HG03520 (cell line): ENCODE data around the gene TGFA.

Experiments
- ATAC-seq: cut with Tn5 transposase; IDR thresholded peaks from one replicate; pipeline ENCODE4 v1.9.1; 2021; ENCODE audit warnings: mild to moderate bottlenecking, moderate library complexity; ENCODE audit not compliant: unreplicated experiment

Gene TGFA

GRCh38 chr2:70553334-70553583 is 367 bp downstream of the TGFA start:
- peak; percentile 16 for ATAC-seq

- no peak for ATAC-seq
Measured at GRCh38 chr2:70552501-70553333, 909 bp downstream of the TGFA start.

- ATAC-seq = no peak
Measured at GRCh38 chr2:70551167-70551566, 2.5 kb downstream of the TGFA start.

- ATAC-seq = no peak
Measured at GRCh38 chr2:70549962-70550361, 3.7 kb downstream of the TGFA start.

DNA sequence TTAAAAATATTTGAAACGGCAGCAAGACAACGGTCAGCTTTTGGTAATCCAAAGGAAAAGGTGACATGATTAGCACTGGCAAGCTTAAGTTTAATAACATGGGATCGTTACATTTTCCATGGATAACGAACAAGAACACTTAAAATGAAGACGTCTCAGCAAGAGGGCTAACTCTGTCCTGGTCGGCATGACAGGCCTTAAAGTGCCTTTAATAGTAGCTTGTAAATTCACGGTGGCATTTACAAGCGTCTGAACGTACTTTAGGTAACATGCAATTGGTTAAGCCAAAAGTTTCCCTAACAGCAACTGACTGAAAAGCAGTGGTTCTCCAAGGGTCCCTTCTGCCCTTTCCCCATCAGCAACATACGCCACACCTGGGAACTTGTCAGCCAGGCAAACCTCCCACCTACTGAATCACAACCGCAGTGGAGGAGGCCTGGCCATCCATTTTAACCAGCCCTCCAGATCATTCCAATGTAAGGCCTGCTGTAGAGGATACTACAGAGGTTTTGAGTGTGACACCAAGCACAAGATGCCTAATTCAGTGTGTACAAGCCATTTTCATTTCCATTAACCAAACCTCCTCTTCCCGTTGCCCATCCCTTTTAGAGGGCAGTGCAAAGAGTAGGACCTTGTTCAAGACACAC is 4.4 kb downstream of the TGFA start:
- ATAC-seq = no peak

DNA sequence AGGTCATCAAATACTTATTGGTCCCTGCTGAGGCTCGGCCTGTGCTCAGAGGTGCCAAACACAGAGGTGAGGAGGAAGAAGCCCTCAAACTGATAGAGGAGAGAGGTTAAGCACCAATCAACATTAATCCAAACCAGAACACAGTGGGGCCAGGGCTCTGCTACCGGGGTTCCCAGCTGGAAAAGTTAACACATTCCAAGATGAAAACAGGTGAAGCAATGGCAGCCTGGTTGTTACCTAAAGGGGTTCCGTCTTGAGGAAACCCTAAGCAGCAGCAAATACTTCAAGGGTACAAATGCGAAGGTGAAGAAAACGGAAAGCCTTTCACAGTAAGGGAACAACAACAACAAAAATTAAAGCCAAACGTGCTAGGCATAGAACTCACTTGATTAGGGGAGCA is 5.4 kb downstream of the TGFA start:
- ATAC-seq = no peak

DNA sequence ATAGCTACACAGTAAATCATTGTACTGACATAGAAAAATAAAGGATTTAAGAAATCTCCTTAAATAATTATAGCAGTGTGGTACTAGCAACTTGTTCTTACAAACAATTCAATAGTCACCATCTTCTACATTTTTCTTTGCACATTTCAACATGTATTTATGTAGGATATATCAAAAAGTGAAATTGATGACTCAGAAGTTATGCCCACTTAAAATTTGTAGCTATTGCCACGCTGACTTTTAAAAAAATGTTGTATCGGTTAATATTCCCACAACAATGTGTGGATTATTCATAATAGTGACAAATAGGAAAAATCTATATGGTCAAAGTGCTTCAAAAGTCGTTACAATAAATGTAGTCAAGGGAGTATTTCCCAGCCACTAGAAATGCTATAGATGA is 6.7 kb downstream of the TGFA start:
- ATAC-seq = no peak

DNA sequence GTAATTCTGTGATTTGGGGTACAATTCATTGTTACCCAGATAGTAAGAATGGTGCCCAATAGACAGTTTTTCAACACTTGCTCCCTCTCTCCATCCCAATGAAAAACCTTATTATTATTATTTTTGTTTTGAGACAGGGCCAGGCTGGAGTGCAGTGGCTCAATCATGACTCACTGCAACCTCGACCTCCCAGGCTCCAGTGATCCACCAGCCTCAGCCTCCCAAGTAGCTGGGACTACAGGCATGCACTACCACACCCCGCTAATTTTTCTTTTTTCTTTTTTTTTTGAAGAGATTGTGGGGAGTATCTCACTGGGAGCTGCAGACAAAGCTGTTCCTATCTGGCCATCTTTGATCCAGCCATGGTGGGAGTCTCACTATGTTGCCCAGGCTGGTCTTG is 7.2 kb downstream of the TGFA start:
- ATAC-seq = no peak

DNA sequence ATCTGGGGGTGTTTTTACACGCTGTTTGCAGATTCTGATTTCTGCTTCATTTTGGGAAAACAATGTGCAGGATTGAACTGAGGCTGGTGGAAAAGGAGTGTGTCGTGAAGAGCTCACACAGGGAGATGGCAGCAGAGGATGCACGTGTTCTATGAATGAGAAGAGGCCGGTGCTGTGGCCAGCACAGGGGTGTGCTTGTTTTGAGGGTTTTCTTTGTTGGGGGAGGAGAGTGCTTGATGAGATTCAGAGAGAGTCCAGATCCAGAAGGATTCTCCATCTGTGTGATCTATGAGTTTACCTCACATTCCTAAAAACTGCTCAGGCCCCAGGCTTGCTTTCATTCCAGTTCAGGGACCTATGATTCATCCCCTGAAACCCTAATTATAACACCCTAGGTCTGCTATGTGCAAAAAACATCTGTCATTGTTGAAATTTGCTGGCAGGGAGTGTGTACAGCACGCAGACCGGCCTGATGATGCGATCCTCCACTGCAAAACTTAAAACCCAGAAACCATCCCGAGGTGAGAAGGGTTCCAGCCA is 12.1 kb downstream of the TGFA start:
- ATAC-seq = no peak

DNA sequence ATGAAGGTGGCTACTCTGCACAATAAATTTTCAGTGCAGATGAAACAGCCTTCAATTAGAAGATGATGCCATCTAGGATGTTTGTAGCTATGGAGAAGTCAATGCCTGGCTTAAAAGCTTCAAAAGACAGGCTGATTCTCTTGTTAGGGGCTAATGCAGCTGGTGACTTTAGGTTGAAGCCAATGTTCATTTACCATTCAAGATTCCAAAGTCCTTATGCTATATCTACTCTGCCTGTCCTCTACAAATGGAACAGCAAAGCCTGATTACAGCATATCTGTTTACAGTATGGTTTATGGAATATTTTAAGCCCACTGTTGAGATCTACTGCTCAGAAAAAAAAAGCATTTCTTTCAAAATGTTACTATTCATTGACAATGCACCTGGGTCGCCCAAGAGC is 15.8 kb downstream of the TGFA start:
- no peak for ATAC-seq

GRCh38 chr2:70536517-70537055 is 17.0 kb downstream of the TGFA start:
- ATAC-seq = no peak

DNA sequence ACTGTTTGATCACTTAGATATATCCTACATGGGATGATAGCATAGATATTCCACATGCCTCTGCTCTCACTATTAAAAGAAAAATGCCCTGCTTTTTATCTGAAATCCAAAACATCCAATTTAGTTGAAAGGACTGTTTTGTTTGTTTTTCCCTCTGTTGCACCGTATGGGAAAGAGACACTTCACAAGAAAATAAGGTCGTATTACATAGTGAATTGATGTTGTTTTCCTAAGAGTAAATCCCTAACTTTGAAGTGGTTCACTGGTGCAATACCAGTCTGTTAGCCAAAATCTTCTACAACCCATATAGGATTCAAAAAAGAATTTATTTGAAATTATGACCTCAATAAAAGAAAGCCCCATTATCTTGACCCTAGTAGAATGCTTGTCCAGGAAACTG is 18.1 kb downstream of the TGFA start:
- no peak for ATAC-seq

GRCh38 chr2:70534183-70534836 is 19.3 kb downstream of the TGFA start:
- ATAC-seq = no peak

DNA sequence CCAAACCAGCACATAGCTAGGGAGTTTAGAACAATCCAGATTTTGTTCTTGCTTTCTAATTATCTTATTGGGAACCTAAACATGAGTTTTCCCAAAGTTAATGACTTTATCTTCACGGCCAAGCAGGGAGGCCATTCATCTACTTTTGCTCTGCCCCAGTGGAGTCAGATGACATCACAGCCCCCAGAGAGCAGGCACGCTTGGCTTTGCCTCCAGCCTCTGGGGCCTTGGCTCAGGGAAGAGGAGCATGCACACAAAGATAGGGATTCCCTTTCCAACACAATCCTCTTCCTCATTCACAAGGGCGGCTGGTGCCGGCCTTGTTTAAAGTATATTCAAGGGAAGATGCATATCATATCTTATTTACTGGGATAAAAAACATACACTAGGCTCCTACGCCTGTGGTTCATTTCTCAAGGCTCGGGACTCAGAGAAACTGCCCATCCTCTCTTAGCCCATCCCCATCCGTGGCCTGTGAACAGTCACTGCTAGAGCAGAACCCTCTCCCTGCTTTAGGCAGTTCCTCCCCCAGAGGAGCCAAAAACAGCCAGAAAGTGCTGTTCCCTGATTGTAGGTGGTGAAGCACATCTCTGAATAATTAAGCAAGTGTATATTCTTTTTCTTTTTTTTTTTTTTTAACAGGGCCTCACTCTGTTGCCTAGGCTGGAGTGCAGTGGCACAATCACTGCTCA is 21.2 kb downstream of the TGFA start:
- ATAC-seq = no peak

DNA sequence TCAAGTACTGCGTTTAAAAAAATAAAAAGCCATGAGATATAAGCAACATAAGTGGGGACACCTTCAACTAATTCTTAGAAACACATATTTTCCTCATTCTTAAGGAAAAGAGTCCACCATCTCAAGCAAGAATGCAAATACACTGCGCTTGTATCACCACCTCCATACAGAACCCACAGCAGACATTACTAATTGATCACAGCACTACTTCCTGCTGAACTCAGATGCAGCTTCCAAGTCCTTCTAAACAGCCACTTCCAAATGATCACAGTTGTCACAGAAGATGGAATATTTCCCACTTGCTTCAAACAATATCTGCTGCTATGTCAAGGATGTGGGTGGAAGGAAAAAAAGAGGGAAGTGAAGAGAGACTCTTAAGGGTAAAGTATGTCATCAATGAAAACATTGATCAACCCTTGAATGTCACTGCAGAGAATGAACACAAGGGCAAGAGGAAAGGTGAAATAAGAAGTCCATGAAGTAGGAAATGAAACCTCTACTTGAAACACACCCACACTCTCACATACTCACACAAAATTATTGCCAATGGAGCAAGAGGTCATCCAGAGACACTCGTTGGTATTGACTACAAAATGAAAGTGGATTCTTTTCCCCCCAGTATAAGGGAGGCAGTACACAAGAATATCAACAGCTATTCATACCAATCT is 22.1 kb downstream of the TGFA start:
- no peak for ATAC-seq

DNA sequence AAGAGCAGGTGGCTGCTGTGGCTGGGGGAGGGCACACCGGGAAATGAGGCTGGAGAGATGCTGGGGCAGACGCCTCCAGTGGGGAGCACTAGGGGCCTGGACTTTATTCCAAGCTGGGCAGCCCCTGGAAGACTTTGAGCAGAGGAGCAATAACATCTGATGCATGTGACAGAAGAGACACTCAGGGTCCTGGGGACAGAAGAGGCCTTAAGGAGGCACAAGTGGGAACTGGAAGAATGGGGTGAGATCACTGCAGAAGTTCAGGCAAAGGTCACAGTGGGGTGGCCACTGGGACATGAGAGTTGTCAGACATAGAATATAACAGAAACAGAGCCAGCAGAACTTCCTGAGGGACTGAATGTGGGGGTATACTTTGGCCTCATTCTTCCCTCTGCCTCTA is 24.0 kb downstream of the TGFA start:
- ATAC-seq = no peak

DNA sequence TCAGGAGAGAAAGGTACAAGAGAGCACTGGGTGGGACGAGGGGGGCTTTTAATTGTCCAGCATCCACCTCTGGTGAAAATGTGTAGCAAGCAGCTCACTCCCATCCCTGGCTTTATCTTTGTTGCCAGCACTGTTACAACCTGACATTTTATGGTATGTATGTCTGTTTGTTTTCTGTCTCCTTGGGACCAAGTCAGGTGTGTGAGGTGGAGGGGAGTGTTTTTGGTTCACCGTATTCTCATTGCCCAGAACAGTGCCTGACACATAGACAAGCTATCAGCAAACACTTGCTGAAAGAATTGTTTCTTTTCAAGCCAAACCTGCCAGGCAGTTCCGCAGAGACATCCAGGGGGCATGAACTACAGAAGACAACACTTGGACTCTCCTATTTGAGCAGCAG is 24.7 kb downstream of the TGFA start:
- ATAC-seq = no peak

DNA sequence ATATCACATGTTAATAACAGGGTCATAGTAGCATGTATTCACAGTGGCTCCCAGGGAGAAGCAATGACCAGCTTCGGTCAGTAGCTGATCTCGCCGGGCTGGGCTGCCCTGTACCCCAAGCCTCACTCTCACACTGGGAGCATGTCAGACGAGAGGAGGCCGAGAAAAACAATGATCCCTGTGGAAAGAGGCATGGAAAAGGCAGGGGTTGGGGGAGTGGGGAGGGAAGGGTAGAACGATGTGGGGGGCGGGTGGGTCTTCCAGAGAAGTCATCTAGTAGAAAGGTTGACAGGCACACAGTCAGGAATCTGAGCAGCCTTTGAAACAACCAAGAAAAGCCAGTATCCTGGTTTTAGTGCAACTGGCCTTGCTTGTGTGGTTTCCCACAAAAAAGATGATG is 25.4 kb downstream of the TGFA start:
- ATAC-seq = no peak

DNA sequence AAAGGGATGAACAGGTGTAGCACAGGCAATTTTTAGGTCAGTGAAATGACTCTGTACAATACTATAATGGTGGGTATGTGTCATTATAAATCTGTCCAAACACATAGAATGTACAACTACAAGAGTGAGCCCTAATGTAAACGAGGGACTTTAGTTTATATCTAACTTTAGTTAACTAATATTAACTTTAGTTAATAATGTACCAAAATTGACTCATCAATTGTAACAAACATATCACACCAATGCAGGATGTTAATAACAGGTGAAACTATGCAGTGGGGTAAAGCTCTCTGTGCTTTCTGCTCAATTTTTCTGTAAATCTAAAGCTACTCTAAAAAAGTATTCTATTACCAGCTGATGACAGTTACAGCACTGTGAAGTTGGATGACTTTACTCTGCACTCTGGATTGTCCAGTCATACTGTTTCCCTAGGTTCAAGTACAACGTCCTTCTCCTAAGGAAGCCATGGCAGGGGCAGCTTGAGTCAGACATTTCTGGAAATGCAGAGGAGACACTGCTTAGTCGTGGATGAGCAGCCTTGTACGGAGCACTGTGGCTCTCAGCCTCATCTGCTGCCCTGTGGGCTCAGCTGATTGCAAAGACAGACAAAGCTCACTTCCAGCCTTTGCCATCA is 26.1 kb downstream of the TGFA start:
- ATAC-seq = no peak

DNA sequence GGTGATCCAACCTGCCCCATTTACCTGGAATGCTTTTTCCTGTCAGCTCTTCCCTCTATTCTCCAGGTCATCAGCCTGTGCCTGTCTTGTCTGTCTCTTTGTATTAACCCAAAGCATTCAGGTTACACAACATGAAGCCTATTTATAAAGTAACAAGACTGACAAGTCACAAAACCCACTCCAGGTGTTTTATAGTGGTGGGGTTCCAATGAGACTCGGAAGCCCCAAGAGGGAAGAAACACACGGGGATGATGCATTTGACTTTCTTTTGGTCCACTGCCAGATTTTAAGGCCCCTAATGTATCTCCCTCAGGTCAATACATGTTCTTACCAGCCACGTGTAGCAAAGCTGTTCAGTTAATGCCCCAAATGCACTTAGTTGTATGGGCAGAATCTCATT is 27.5 kb downstream of the TGFA start:
- ATAC-seq = no peak
